PFSK-1 (cell line): Measurements from ENCODE around the gene CXCR5.

ENCODE experiments used
- FOXP2 ChIP-seq: optimal IDR thresholded peaks from 2 replicates; pipeline ENCODE3; 2011; ENCODE audit warnings: borderline replicate concordance, control low read depth, inconsistent platforms; ENCODE audit not compliant: insufficient read depth; ENCODE audit errors: extremely low read length, extremely low read depth
- REST ChIP-seq, 2 experiments: IDR thresholded peaks; 2 replicates each; pipeline versions ENCODE4 v1.6.1 to v1.8.0; 2011 to 2012; ENCODE audit warnings: low read depth in 2 of 2, low read length in 2 of 2, control low read depth in 1 of 2, inconsistent platforms in 1 of 2, mild to moderate bottlenecking in 1 of 2, moderate library complexity in 1 of 2; ENCODE audit not compliant: insufficient read depth in 1 of 2
- SIN3A ChIP-seq: IDR thresholded peaks from 2 replicates; pipeline ENCODE4 v1.6.1; 2012; ENCODE audit warnings: mild to moderate bottlenecking, low read length, moderate library complexity, borderline replicate concordance; ENCODE audit not compliant: insufficient read depth
- TAF1 ChIP-seq: IDR thresholded peaks from 2 replicates; pipeline ENCODE4 v1.6.1; 2012; ENCODE audit warnings: low read length, control low read depth, borderline replicate concordance; ENCODE audit not compliant: insufficient read depth

The CXCR5 gene

GRCh38 chr11:118947091-118947490 is 63.4 kb downstream of the CXCR5 start:
- TF ChIP-seq TAF1 (no peak), REST (IDR thresholded peaks at IDR 0.05; ENCODE audit: insufficient read depth in 1 of 2, low read depth in 2 of 2, low read length in 2 of 2) (no peak), FOXP2 (no peak), SIN3A (no peak)
